ENCODE results near the gene MTHFD1L.
A peak's percentile ranks its signal among the peaks of the same experiment; 100 is the strongest.

Gene MTHFD1L

DNA sequence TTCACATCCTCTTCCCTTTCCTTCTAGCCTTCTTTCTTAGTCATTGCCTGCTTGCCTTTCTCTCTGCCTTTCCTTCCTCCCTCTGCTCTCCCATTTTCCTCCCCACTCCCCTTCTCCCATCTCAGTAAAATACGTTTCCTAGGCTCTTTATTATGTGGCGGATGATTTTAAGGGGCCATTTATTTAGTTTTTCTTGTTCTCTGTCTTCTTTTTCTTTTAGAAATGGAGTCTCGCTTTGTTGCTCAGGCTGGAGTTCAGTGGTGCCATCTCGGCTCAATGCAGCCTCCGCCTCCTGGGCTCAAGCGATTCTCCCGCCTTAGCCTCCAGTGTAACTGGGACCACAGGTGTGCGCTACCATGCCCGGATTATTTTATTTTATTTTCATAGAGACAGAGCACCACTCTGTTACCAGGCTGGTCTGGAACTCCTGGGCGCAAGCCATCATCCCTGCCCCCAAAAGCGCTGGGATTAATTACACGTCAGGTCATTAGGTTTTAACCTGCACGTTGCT lies 1.5 kb downstream of the MTHFD1L start:
- H3K4me3 ChIP-seq (ENCODE audit: low read depth, low read length): peak overlapping the region; percentile 68
- no peak for DNase-seq (ENCODE audit: low read depth)
- TF ChIP-seq, protein P1, sequence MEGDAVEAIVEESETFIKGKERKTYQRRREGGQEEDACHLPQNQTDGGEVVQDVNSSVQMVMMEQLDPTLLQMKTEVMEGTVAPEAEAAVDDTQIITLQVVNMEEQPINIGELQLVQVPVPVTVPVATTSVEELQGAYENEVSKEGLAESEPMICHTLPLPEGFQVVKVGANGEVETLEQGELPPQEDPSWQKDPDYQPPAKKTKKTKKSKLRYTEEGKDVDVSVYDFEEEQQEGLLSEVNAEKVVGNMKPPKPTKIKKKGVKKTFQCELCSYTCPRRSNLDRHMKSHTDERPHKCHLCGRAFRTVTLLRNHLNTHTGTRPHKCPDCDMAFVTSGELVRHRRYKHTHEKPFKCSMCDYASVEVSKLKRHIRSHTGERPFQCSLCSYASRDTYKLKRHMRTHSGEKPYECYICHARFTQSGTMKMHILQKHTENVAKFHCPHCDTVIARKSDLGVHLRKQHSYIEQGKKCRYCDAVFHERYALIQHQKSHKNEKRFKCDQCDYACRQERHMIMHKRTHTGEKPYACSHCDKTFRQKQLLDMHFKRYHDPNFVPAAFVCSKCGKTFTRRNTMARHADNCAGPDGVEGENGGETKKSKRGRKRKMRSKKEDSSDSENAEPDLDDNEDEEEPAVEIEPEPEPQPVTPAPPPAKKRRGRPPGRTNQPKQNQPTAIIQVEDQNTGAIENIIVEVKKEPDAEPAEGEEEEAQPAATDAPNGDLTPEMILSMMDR (IDR thresholded peaks at IDR 0.05; ENCODE audit: control insufficient read depth, extremely low read depth, insufficient read depth): no peak

DNA sequence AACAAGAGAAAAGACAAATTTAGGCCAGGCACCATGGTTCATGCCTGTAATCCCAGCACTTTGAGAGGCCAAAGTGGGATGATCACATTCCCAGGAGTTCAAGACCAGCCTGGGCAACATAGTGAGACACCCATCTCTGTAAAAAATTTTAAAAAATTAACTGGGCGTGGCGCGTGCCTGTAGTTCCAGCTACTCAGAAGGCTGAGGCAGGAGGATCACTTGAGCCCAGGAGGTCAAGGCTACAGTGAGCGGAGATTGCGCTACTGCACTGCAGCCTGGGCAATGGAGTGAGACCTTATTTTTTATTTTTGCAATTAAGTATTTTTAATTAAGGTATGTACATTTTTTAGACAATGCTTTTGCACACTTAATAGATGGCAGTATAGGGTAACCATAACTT lies 3.3 kb downstream of the MTHFD1L start:
- no peak for DNase-seq (ENCODE audit: low read depth)
- no peak overlapping the region for H3K4me3 ChIP-seq (ENCODE audit: low read depth, low read length)
- TF ChIP-seq, protein P1 (IDR thresholded peaks at IDR 0.05; ENCODE audit: control insufficient read depth, extremely low read depth, insufficient read depth): no peak

DNA sequence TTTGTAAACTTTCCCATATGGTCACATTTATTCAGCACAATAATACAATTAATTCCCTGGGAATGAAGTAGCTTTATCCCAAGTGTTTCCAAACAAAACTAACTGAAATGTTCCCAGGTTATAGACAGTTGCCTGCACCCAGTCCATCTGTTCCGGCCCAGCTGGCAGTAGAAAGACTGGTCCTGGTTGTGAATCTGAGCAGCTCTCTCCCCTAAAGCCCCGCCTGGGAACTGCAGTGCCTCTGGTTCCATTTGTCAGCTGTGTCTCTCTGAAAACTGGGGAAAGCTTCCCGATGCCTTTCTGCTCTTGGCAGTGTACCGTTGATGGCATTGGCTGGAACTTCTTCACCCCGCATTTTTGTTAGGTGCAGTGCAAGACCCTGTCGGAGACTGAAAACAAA lies 8.7 kb downstream of the MTHFD1L start:
- TF ChIP-seq, protein P1 (IDR thresholded peaks at IDR 0.05; ENCODE audit: control insufficient read depth, extremely low read depth, insufficient read depth): no peak
- no peak overlapping the region for H3K4me3 ChIP-seq (ENCODE audit: low read depth, low read length)
- no peak for DNase-seq (ENCODE audit: low read depth)

DNA sequence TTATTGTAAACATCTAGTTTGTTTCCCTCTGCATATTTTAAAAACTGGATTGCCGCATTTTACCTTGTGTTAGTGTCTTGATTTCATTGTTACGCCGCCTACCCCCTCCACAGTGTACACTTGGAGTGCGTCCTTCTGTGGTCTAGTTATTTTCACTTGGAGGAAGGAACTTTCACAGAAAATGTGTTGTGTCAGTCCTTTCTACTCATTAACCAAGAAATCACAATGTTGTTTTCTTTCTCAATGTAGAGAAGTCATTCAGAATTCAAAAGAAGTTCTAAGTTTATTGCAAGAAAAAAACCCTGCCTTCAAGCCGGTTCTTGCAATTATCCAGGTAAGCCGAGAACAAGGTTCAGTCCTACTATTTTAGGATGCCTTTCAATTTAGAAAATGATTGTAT lies 10.3 kb downstream of the MTHFD1L start:
- TF ChIP-seq, protein P1 (IDR thresholded peaks at IDR 0.05; ENCODE audit: control insufficient read depth, extremely low read depth, insufficient read depth): no peak
- no peak for DNase-seq (ENCODE audit: low read depth)
- H3K4me3 ChIP-seq (ENCODE audit: low read depth, low read length): no peak overlapping the region

DNA sequence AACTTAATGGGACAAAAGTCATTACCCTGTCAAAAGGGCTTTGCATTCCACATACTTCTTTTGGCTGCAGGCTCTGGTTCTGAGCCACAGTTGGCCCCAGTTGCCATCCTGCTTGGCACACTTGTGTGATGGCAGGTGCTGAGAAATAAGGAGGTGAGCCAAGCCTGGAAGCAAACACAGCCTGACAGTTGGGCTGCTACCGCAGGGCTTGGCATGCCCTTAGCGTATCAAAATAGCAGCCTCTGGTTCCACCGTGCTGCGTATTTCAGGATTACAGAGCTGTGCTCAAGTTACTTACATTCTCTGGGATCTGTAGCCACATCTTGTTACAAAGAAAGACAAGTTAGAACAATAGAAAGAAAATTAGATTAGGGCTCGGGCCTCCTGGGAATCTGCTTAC lies 11.1 kb downstream of the MTHFD1L start:
- TF ChIP-seq, protein P1 (IDR thresholded peaks at IDR 0.05; ENCODE audit: control insufficient read depth, extremely low read depth, insufficient read depth): peak; percentile 46
- peak; percentile 97 for DNase-seq (ENCODE audit: low read depth)
- no peak overlapping the region for H3K4me3 ChIP-seq (ENCODE audit: low read depth, low read length)

DNA sequence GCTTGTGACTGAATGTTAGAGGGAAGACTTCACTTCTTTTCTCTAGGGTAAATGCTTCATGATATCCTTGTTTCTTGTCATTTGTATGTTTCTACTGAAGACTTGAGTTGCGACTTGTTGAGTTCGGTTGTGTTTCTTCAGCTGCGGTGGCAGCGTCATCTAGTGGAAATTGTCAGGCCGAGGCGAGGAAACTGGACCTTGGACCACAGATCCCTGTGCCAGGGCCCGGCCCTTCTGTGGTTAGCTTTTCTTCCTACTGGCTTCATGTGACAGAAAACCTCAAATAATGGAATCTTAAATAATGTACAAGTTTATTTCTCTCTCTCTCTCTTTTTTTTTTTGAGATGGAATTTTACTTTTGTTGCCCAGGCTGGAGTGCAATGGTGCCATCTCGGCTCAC lies 12.4 kb downstream of the MTHFD1L start:
- no peak overlapping the region for H3K4me3 ChIP-seq (ENCODE audit: low read depth, low read length)
- TF ChIP-seq, protein P1 (IDR thresholded peaks at IDR 0.05; ENCODE audit: control insufficient read depth, extremely low read depth, insufficient read depth): no peak
- no peak for DNase-seq (ENCODE audit: low read depth)

All from LNCaP clone FGC (cell line).